GM18868 (cell line): Measurements from ENCODE around the gene ARSA.
"Not testable (repeated sequence)": the region's sequence is repeated elsewhere in the genome, so short reads cannot be mapped to it uniquely, and the experiment has no call there.

Source experiments
- ATAC-seq: cut with Tn5 transposase; IDR thresholded peaks from one replicate; pipeline ENCODE4 v1.9.1; 2021; ENCODE audit warnings: mild to moderate bottlenecking, moderate library complexity; ENCODE audit not compliant: unreplicated experiment

Gene ARSA

DNA sequence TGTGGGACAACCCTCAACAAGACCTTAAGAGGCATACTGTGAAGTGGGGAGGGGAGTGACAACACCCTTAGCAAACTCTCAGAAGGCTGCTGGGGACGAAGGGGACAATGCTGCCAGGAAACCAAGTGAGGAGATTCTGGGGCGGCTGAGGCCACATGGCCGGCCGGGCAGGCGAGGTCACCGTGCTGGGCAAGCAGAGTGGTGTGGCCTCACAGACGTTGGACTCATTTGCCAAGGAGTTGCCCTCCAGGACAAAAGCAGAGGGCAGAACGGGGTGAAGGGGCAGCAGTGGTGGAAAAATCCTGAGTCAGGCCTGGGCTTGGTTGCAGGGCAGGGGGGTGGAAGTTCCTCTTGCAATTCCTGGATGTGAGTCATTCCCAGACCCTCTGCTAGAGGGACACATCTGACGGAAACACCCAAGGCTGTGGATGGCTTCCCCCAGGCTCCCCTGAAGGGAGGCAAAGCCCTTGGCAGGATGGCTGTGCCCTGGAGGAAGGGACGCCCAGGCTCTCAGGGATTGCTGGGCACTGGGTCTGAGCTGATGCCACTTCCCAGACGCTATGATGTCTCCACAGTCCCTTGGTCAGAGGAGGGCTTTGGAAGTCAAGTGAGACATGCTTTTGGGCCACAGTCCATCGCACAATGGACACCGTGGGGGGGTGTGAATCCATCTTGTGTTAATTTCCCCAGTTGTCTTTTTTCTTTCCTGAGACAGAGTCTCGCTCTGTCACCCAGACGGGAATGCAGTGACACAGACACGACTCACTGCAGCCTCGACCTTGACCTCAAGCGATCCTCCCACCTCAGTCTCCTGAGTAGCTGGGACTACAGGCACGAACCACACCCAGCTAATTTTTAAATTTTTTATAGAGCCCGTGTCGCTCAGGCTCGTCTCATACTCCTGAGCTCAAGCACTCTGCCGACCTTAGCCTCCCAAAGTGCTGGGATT is 28.4 kb upstream of the ARSA start:
- no peak for ATAC-seq

DNA sequence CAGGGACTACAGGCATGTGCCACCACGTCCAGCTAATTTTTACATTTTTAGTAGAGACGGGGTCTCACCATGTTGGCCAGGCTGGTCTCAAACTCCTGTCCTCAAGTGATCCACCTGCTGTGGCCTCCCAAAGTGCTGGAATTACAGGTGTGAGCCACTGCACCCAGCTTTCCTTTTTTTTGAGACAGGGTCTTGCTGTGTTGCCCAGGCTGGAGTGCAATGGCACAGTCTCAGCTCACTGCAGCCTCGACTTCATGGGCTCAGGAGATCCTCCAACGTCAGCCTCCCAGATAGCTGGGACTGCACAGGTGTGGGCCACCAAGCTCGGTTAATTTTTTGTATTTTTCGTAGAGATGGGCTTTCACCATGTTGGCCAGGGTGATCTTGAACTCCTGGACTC is 26.7 kb upstream of the ARSA start:
- not testable (repeated sequence) for ATAC-seq

DNA sequence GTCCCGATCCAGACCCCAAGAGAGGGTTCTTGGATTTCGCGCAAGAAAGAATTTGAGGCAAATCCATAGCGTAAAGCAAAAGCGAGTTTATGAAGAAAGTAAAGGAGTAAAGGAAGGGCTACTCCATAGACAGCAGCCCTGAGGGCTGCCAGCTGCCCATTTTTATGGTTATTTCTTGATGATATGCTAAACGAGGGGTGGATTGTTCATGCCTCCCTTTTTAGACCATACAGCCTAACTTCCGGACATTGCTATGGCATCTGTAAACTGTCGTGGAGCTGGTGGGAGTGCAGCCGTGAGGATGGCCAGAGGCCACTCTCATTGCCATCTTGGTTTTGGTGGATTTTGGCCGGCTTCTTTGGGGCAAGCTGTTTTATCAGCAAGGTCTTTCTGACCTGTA is 25.3 kb upstream of the ARSA start:
- ATAC-seq: no peak

DNA sequence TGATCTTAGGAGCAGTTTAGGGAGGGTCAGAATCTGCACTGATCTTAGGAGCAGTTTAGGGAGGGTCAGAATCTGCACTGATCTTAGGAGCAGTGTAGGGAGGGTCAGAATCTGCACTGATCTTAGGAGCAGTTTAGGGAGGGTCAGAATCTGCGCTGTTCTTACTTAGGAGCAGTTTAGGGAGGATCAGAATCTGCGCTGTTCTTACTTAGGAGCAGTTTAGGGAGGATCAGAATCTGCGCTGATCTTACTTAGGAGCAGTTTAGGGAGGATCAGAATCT is 15.8 kb upstream of the ARSA start:
- ATAC-seq: not testable (repeated sequence)

DNA sequence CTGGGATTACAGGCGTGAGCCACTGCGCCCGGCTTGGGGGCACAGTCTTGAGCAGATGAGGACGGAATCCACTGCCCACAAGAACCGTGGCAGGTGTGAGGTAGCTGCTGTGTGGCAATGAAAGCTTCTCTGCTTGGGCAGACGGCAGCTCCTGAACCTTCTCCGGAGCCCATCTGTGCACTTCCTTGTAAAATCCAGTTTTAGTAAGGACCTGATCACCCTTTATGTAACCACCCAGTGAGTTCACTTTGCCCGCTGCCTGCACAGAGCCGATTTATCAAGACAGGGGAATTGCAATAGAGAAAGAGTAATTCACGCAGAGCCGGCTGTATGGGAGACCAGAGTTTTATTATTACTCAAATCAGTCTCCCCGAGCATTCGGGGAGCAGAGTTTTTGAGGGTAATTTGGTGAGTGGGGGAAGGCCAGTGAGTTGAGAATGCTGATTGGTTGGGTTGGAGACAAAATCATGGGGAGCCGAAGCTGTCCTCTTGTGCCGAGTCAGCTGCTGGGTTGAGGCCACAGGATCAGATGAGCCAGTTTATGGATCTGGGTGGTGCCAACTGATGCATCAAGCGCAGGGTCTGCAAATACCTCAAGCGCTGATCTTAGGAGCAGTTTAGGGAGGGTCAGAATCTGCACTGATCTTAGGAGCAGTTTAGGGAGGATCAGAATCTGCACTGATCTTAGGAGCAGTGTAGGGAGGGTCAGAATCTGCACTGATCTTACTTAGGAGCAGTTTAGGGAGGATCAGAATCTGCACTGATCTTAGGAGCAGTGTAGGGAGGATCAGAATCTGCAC is 15.3 kb upstream of the ARSA start:
- ATAC-seq: not testable (repeated sequence)

DNA sequence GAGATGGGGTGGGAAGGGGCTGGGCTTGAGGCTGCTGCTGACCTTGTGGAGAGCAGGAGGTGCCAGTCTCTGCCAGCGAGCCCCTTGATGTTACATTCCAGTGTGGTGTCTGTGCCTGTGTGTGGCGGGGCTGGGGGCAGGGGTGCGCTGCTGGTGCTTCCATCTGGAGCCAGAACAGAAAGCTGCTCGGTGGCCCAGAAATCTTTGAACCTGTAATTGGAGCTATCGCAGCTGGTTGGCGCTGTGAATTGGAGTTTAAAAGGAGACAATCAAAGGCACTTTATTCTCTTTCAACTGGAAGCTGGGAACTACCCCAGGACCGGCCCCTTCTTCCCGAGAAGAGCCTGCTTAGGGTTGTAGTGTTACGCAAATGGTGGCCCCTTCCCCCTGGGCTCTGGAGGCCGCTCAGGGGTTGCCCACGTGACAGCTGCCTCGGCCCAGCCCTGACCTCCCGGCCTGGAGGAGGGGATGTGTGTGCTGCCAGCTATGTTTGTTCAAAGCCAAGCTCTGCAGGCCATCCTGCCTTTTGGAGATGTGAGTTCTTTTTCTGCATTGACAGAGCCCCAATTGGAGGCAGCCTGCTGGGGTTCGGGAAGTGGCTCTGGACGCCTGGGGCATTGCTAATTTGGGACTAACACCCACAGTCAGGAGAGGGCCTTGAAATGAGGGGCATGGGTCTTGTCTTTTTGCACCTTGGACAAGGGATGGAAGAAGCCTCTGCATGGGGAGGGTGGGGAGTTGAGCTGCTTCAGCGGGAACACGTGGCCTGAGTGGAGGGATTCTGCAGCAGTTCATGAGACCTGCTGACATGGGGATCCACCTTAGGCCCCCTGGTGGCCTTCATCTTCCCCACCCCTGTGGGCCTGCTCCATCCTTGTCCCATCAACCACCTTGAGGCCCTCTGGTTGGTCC is 14.0 kb upstream of the ARSA start:
- no peak for ATAC-seq

DNA sequence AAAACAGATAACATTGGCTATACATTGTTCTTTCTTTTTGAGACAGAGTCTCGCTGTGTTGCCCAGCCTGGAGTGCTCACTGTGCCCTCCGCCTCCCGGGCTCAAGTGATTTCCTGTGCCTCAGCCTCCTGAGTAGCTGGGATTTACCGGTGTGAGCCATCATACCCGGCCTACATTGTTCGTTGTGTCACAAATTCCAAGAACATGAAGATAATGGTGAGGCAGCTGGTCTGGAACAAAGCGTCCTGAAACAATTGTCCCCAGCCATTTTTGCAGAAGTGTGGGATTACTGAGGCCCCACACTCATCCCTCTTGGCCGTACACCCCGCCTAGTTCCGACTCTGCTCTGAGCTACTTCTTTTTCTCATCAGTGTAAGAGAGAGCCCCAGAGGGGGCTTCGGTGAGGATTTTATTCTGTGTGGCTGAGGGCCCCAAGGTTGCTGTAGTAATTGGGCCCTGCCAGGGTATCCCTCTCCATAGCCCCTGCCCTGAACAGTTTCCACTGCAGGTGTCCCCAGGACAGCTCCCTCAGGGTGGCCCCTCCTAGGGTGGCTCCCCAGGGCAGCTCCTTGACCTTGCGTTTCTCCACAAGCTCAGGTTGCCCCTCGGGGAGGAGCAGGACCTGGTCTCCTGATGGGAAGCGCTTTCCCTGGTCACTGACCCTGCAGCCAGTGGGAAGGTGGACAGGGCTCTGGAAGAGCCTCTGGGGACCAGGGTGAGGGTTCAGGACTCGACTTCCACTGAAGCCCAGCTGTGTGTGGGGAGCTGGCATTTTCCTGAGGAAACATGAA is 13.1 kb upstream of the ARSA start:
- no peak for ATAC-seq

DNA sequence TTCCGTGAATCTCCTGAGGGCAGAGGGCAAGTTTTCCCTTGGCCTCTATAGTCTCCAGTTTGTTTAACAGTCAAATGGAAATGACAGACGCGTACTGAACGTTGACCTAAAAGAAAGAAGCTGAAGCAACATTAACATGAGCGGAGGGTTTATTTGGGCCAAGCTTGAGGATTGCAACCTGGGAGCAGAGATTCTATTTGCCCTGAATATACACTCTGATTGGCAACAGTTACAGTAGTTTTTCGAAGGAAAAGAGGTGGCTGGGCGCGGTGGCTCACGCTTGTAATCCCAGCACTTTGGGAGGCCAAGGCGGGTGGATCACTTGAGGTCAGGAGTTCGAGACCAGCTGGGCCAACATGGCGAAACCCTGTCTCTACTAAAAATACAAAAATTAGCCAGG is 12.3 kb upstream of the ARSA start:
- ATAC-seq: not testable (repeated sequence)

DNA sequence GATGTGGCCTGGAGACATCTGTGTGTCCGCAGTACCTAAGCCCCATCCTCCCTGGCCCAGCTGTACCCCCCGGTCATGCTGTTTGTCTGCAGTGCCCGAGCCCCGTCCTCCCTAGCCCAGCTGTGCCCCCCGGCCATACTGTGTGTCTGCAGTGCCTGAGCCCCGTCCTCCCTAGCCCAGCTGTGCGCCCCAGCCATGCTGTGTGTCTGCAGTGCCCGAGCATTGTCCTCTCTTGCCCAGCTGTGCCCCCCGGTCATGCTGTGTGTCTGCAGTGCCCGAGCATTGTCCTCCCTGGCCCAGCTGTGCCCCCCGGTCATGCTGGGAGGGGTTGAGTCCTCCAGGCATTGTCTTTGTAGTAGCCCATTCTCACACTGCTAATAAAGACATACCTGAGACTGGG is 7.6 kb upstream of the ARSA start:
- ATAC-seq: no peak

DNA sequence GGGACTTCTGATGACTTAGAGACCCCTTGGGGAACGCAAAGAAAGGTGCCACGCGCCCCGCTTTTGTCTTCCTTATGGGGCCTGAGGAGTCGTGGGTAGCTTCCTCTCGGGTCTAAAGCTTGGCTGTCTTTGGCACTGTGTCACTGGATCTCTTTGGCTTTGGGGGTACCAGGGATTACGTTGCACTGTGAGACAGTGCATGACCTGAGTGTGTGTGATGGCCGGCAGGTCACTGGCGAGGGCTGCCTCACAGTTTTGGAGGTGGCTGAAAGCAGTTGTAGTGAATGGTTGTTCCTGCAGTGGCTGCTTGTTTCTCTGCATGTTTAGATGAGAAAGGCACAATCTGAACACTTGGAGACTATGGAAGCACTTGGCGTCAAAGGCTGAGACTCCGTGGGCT is 5.8 kb upstream of the ARSA start:
- no peak for ATAC-seq

DNA sequence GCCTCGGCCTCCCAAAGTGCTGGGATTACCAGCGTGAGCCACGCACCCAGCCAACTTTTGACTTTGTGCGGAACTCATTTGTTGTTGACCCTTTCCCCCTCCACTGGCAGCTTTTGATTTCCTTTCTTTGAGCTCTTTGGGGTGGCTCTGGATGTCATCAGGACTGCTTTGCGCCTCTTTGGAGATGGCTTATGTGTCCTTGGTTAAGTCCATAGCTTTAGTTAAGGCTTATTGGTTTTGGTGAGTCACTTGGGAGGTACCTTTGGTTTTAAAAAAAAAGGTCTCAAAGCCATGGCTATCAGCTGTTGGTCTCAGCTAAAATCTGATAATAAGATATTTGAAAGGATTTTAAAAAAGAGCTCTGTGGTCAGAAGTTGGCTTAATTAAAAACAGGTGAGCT is 5.1 kb upstream of the ARSA start:
- no peak for ATAC-seq

DNA sequence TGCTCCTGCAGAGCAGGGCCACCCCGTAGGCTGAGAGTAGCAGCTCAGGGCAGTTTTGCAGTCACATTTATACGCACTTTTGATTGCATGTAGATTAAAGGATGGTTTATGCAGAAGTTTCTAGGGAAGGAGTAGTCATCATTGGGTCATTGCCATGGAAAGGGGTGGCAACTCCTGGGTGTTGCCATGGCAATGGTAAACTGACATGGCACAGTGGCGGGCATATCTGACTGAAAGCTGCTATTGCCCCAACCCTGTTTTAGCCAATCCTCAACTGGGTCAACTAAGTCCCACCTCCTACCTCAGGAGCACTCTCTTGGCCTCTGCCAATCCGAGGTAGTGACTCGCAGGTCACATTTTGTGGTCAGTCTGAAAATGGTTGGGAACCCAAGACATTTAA is 2.4 kb upstream of the ARSA start:
- no peak for ATAC-seq

DNA sequence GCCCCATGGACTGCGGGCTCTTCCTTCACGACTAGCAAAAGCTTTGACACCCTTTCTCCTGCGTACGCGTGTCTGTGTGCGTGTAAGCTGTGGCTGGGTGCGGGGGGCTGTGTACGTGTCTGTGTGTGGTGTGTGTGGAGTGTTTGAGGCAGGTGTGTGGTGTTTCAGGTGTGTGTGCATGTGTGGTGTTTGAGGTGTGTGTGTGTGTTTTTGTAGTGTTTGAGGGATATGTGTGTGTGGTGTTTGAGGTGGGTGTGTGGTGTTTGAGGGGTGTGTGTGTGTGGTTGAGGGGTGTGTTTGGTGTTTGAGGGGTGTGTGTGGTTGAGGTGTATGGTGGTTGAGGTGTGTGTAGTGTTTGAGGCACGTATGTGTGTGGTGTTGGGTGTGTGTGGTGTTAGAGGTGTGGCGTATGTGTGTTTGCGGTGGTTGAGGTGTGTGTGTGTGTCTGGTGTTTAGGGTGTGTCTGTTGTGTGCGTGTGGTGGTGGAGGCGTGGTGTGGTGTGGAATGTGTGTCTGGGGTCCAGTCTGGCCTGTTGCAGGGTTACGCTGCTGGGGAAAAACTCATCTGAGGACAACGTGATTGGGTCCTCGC is 687 bp upstream of the ARSA start:
- ATAC-seq: peak; percentile 8

DNA sequence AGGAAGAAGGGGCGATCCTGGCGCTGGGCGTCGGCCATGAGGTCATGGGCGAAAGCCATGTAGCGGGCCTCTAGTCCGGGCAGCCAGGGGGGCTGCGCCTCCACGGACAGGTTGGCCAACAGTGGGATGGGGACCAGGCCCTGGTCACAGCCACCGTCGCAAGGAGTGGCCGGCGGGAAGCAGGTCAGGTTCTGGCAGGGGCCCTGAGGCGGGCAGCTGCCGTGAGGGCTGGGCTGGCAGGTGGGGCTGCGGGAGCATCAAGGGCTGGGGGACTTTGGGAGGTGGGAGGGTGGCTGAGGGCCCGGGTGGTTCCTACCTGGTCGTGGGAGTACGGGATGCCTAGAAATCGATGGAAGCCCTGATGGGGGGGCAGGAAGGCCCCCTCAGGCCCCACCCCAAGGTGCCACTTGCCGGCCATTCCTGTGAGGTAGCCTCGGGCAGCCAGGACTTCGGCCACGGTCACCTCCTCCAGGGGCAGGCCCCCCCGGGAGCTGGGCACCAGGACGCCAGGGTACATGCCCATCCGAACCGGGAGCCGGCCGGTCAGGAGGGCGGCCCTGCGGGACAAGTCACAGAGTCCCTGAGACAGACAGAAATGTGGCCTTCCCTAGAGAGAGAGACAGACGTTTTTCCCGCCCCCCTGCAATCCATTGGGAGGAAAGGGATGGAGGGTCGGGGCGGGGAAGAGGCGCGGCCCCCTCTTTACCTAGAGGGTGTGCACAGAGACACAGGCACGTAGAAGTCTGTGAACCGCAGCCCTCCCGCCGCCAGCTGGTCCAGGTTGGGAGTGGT is 906 bp downstream of the ARSA start:
- no peak for ATAC-seq

DNA sequence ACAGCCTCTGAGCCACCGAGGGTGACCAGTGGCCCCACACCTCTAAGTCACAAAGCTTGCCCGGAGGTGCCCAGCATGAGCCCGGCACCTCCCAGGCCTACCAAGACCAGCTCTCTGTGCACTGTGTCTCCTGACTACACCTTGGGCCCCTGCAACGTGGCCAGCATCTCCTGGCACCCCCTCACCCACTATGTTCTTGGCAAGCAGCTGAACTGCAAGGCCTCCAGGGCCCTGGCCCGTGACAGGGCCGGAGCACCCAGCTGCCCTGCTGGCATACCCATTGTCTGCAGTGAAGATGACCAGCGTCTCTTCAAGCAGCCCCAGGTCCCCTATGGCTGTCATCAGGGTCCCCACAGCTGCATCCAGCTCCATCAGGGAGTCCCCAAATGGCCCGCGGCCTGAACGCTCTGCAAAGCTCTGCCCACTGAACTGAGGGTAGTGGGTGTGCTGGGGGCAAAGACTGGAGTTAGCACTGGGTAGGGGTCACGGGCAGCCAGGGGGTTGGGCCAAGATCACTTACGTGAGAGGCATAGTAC is 1.6 kb downstream of the ARSA start:
- no peak for ATAC-seq

DNA sequence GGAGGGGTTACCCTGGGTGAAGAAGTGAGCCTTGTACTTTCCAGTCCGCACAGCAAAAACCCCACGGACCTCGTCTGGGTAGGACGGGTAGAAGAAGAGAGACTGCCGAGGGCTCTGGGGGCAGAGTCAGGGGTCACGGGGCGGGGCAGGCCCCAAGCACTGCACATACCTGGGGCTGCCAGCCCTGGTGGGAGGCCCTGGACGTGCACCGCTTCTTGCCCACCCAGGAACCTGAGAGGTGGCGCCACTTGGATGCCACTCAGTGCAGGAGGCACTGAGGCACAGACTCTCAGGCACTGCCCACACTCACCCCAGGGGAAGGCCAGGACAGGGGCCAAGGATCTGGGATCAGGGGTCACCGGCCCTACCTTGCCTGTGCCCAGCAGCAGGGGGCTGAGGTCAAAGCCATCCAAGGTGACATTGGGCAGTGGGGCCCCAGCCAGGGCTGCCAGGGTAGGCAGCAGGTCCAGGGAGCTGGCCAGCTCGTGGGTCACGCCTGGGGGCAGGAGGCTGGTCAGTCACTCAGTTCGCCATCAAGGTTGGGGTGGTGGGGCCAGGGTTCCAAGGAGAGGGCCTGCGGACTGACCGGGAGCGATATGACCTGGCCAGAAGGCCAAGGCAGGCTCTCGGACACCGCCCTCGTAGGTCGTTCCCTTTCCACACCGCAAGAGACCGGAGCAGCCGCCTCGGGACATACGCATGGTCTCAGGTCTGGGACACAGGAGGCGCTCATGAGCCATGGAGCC is 2.2 kb downstream of the ARSA start:
- no peak for ATAC-seq

DNA sequence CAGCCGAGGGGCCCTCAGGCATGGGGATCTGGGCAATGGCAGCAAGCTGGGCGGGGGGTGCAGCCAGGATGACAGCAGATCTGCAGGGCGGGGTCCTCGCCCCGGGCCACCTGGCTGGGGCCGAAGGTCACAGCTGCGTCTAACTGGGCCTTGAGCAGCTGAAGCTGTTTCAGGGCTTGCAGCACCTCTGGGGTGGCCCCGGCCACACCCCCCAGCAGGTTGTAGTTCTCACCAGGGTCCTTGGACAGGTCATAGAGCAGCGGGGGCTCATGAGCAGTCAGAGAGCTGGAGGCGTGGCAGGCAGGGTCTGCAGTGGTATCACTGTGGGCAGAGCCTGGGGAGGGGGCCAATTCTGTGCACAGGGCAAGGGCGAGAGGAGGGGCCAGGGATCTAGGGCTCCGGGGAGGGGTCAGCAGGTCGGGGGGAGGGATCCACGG is 2.8 kb downstream of the ARSA start:
- ATAC-seq: no peak
